Ishikawa (cell line): Measurements from ENCODE around the gene PTRHD1.

Source experiments
- CEBPB ChIP-seq: IDR thresholded peaks from 2 replicates; pipeline ENCODE4 v1.6.1; 2012
- CREB1 ChIP-seq: IDR thresholded peaks from 2 replicates; pipeline ENCODE4 v1.6.1; 2012; ENCODE audit warnings: low read depth
- EGR1 ChIP-seq: IDR thresholded peaks from 2 replicates; pipeline ENCODE4 v1.6.1; 2012
- EP300 ChIP-seq: IDR thresholded peaks from 2 replicates; pipeline ENCODE4 v1.6.1; 2012; ENCODE audit warnings: borderline replicate concordance
- FOXM1 ChIP-seq: IDR thresholded peaks from 2 replicates; pipeline ENCODE4 v1.6.1; 2012; ENCODE audit warnings: low read depth, borderline replicate concordance
- NFIC ChIP-seq: IDR thresholded peaks from 2 replicates; pipeline ENCODE4 v1.6.1; 2012
- RAD21 ChIP-seq: IDR thresholded peaks from 2 replicates; pipeline ENCODE4 v1.6.1; 2012; ENCODE audit warnings: low read depth
- REST ChIP-seq: IDR thresholded peaks from 2 replicates; pipeline ENCODE4 v1.6.1; 2012; ENCODE audit warnings: low read depth, mild to moderate bottlenecking
- TAF1 ChIP-seq: IDR thresholded peaks from 2 replicates; pipeline ENCODE4 v1.6.1; 2012; ENCODE audit warnings: low read depth, mild to moderate bottlenecking
- TCF12 ChIP-seq: IDR thresholded peaks from 2 replicates; pipeline ENCODE4 v1.6.1; 2012; ENCODE audit warnings: low read depth
- TEAD4 ChIP-seq: IDR thresholded peaks from 2 replicates; pipeline ENCODE4 v1.6.1; 2012
- YY1 ChIP-seq: IDR thresholded peaks from 2 replicates; pipeline ENCODE4 v1.6.1; 2012; ENCODE audit warnings: low read depth
- ZBTB7A ChIP-seq: IDR thresholded peaks from 2 replicates; pipeline ENCODE4 v1.6.1; 2012; ENCODE audit warnings: low read depth
- TF ChIP-seq, protein P1 (sequence below): IDR thresholded peaks from 2 replicates; pipeline ENCODE4 v1.6.1; 2012
- TF ChIP-seq, protein P2 (sequence below): IDR thresholded peaks from 2 replicates; pipeline ENCODE4 v1.6.1; 2012

The PTRHD1 gene

DNA sequence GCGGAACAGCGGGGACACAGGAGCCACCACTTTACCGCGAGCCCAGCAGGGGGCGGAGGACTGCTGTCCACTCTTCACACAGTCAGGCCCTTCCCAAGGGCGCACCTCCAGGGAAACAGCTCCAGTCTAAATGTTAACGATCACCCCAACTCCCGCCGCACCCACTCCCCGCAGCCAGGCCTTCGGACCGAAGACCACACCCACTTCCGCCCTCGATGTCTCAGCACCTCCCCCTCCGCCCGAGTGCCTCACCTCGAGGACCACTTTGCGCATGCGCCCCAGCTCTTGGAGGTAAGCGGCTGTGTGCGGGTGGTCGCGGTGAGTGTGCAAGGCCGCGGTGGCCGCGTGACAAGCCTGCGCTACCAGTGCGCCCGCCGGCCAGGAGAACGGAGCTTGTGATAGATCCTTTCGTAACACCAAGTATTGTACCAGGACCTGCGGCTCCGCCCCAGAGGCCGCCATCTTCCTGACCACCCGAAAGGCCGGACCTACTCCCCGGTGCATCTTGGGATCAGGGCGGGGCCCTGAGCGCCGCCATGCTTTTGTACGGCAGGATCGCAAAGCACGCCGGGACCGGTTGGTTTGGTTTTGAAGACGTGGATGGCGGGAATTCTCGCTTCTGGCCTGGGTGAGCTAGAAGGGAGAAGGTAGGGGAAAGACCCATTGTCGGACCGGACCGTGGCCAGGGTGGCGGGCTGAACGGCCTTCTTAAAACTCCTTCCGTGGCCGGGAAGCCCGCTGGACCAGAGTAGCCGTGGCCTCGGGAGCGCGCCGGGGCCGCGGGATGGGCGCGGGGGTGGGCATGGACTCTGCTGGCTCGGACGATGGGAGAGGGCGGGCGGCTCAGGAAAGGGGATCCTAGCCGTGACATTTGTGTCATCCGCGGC, at the start of gene PTRHD1, which contains the start of gene CENPO:
Gene PTRHD1, minus strand, starts transcription at position 518 of the 887 bp plus-strand sequence. Its CDS starts 14 bp downstream, at position 504.
Gene CENPO, plus strand, starts transcription at position 552 of the 887 bp plus-strand sequence. CDS start 495 bp downstream, outside the sequence.
- TF ChIP-seq NFIC (no peak), REST (no peak), TAF1 (peak; percentile 58), FOXM1 (peak; percentile 73; the same call in 1 of the 2 replicates), EGR1 (peak; percentile 76), ZBTB7A (no peak), TEAD4 (no peak), EP300 (no peak), RAD21 (peak; percentile 8; the same call in 1 of the 2 replicates), YY1 (peak; percentile 99), TCF12 (peak; percentile 72), CREB1 (no peak)
- TF ChIP-seq, protein P1, sequence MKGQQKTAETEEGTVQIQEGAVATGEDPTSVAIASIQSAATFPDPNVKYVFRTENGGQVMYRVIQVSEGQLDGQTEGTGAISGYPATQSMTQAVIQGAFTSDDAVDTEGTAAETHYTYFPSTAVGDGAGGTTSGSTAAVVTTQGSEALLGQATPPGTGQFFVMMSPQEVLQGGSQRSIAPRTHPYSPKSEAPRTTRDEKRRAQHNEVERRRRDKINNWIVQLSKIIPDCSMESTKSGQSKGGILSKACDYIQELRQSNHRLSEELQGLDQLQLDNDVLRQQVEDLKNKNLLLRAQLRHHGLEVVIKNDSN: no peak
- TF ChIP-seq, protein P2, sequence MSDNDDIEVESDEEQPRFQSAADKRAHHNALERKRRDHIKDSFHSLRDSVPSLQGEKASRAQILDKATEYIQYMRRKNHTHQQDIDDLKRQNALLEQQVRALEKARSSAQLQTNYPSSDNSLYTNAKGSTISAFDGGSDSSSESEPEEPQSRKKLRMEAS: peak; percentile 86

DNA sequence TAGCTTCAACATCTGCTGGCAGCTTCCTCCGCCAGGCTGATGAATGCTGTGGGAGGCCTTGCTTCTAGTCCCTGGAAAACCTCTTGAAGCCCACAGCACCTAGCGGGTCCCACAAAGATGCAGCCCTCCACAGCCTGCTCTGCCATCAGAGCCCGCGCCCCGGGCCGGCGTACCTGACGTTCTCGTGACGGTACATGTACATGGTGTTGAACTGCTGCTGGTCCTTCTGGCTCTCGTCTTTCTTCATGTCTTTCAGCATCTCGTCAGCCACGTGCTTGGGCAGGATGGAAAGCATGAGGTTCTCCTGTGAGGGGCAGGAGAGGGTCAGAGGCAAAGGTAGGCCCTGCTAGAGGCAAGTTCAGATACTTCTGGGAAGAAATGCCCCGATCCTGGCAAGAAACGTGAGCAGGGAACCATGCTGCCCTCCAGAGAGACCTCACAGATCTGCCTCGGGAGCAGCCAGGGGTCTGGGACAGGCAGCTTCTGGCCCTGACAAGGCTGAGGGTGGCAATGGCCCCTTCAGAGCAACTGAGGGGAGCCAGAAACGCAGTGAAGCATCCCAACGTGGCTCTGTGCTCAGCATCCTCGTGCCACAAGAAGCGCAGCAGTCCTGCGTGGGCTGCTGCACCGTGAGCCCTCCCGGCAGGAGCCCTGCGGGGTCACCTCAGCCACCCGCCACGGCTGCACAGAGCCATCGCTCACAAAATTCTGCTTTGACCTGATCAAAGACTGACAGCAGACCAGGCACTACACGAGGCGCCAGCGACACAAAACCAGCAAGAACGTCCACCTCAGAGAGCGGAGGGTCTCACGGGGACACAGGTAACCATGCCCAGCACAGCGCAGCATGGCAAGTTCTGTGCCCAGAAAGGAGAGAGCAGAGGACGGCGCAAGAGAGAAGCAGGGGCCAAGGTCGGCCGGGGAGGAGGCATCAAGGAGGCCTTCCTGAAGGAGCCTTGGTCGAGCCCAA, 49.2 kb upstream of the PTRHD1 start:
- TF ChIP-seq, protein P2: no peak
- TF ChIP-seq REST (no peak), TAF1 (no peak), NFIC (no peak), FOXM1 (no peak), YY1 (no peak), RAD21 (no peak)

DNA sequence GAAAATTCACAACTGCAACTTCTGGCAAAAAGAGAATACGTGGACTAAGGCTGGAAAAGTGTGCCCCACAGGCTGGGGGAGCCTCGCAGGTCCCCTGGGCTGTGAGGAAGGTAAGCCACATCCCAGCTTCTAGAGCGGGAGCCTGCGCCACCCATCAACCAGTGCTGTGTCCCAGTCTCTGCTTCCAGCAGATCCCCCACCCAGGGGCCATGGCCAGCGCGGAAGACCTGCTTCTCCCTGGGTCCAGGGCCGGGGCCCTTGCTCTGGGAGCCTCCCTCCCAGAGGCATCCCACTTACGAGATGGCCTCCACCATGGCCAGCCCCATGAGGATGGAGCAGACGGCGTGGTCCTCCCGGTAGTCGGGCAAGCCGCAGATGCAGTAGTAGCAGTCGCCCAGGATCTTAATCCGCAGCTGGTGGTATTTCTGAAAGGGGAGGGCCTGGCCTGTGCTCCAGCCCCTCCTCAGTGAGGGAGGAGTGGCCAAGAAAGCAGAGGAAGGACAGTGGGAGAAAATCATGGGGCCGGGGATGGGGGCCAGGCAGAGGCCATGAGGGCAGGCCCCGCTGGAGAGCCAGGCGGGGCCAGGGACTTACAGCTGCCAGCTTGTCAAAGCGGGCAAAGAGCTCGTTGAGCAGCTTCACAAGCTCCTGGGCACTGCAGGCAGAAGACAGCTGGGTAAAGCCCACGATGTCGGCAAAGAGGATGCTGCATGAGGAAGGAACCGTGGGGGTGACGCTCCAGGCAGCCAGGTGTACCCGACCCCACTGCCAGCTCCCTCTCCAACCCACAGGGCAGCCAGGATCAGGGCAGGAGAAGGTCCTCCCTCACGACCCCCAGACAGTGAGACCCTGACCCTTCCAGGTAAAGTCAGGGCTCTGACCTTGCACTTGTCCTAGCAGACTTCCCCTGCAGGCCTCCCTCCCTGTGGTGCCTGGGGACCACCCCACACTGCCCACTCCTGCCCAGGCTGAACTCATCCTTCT, 48.1 kb upstream of the PTRHD1 start:
- TF ChIP-seq, protein P2: no peak
- TF ChIP-seq ZBTB7A (no peak), FOXM1 (no peak), REST (no peak), CREB1 (no peak), TCF12 (no peak), RAD21 (no peak), EP300 (no peak), CEBPB (no peak), TEAD4 (no peak), TAF1 (no peak), EGR1 (no peak)
- TF ChIP-seq, protein P1: no peak
